ENCODE measurements around the gene C6orf47.

DNA sequence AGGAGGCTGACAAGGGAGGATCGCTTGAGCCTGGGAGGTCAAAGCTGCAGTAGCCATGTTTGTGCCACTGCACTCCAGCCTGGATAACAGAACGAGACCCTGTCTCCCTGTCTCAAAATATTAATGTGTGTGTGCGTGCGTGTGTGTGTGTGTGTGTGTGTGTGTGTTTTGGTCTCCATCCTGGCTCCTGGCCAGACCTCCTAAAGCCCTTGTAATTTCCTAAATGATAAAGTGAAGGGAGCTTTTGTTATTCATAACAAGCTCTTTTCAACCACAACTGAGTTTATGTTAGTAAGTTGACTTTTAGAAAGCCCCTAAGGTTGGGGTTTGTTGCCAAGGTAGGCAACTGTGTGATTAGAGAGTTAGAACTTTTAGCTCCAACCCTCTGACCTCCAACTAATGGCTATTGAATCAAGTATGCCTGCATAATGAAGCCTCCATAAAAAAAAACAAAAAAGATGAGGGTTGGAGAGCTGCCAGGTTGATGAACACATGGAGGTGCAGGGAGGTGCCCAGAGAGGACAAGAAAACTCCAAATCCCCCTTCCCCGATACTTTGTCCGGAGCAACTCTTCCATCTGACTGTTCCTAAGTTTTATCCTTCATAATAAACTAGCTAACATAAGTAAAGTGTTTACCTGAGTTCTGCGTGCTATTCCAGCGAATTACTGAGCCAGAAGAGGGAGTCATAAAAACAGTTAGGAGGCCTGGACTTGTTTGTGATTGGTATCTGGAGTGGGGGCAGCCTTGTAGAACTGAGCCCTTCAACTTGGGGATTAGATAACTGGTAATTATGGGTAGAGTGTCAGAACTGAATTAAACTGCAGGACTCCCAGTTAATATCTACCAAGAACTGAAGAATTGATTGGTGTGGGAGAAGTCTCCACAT, 50.8 kb downstream of the C6orf47 start:
- TF ChIP-seq, protein P1, sequence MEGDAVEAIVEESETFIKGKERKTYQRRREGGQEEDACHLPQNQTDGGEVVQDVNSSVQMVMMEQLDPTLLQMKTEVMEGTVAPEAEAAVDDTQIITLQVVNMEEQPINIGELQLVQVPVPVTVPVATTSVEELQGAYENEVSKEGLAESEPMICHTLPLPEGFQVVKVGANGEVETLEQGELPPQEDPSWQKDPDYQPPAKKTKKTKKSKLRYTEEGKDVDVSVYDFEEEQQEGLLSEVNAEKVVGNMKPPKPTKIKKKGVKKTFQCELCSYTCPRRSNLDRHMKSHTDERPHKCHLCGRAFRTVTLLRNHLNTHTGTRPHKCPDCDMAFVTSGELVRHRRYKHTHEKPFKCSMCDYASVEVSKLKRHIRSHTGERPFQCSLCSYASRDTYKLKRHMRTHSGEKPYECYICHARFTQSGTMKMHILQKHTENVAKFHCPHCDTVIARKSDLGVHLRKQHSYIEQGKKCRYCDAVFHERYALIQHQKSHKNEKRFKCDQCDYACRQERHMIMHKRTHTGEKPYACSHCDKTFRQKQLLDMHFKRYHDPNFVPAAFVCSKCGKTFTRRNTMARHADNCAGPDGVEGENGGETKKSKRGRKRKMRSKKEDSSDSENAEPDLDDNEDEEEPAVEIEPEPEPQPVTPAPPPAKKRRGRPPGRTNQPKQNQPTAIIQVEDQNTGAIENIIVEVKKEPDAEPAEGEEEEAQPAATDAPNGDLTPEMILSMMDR (conservative IDR thresholded peaks at IDR 0.05 in 1 of 2, IDR thresholded peaks at IDR 0.05 in 1 of 2; ENCODE audit: extremely low read depth in 1 of 2, insufficient read depth in 1 of 2, low read depth in 1 of 2, low read length in 2 of 2): no peak
- no peak for TF ChIP-seq EZH2 (IDR thresholded peaks at IDR 0.05; ENCODE audit: borderline replicate concordance, low read length)
